PC-9 (cell line): ENCODE results near the gene NUP85. TPM values are rescaled to one million over a fixed set of nuclear protein-coding genes. Genes with fewer than 3 reads are reported as not detected.
A peak's percentile ranks its signal among the peaks of the same experiment; 100 is the strongest.

Source experiments
- BruUV-seq: library from RNA; stranded (reverse); fragments of 400-500 nt; replicated peaks from 2 replicates; lab custom pipeline; 2021; lab: Mats Ljungman, UMichigan
- CTCF ChIA-PET: fragments of 300-600 bp; sonication (Branson Sonifier 250); formaldehyde crosslinking; loops from one replicate; lab custom pipeline; 2022; ENCODE audit warnings: antibody characterized with exemption; lab: Charles Lee
- POLR2A ChIA-PET: fragments of 300-600 bp; sonication (Branson Sonifier 250); formaldehyde crosslinking; loops from one replicate; lab custom pipeline; 2022; ENCODE audit warnings: antibody characterized with exemption; ENCODE audit not compliant: unreplicated experiment; lab: Charles Lee
- DNase-seq, 2 experiments: peaks; one replicate each; pipeline versions ENCODE4 v3.0.0 to v3.0.0-alpha.2; 2015 to 2022; ENCODE audit warnings: mixed read lengths in 1 of 2
- H2AFZ ChIP-seq: fragments of 200-600 bp; sonication (generic); 2 replicates; pipeline ENCODE4 v1.8.1; 2017; ENCODE audit warnings: antibody characterized with exemption
- H3F3A ChIP-seq: fragments of 200-600 bp; sonication (generic); 2 replicates; pipeline ENCODE4 v1.8.1; 2017; ENCODE audit warnings: antibody characterized with exemption, mild to moderate bottlenecking, low read depth; ENCODE audit not compliant: insufficient read depth
- H3K27ac ChIP-seq: fragments of 200-600 bp; sonication (generic); 2 replicates; pipeline ENCODE4 v1.6.1; 2016; ENCODE audit warnings: mixed run types
- H3K27me3 ChIP-seq: fragments of 200-600 bp; sonication (generic); 2 replicates; pipeline ENCODE4 v1.6.1; 2016; ENCODE audit warnings: low read depth, mixed run types; ENCODE audit not compliant: insufficient read depth
- H3K36me3 ChIP-seq: fragments of 200-600 bp; sonication (generic); 2 replicates; pipeline ENCODE4 v1.6.1; 2016; ENCODE audit warnings: low read depth, mixed run types
- H3K4me1 ChIP-seq: fragments of 200-600 bp; sonication (generic); replicated peaks from 2 replicates; pipeline ENCODE4 v1.6.1; 2016; ENCODE audit warnings: mixed run types; ENCODE audit not compliant: insufficient read depth
- H3K4me2 ChIP-seq: fragments of 200-600 bp; sonication (generic); 2 replicates; pipeline ENCODE4 v1.6.1; 2017; ENCODE audit warnings: mixed run types
- H3K4me3 ChIP-seq: fragments of 200-600 bp; sonication (generic); 2 replicates; pipeline ENCODE4 v1.6.1; 2016; ENCODE audit warnings: mixed run types
- H3K79me2 ChIP-seq: fragments of 200-600 bp; sonication (generic); 2 replicates; pipeline ENCODE4 v1.6.1; 2017; ENCODE audit warnings: low read depth, mixed run types
- H3K9me2 ChIP-seq: fragments of 200-600 bp; sonication (generic); 2 replicates; pipeline ENCODE4 v1.8.1; 2017; ENCODE audit warnings: mild to moderate bottlenecking; ENCODE audit not compliant: insufficient read depth
- H3K9me3 ChIP-seq: fragments of 200-600 bp; sonication (generic); 2 replicates; pipeline ENCODE4 v1.8.1; 2016; ENCODE audit warnings: low read depth; ENCODE audit not compliant: insufficient read depth
- H4K20me1 ChIP-seq: fragments of 200-600 bp; sonication (generic); 2 replicates; pipeline ENCODE4 v1.8.1; 2017; ENCODE audit not compliant: insufficient read depth
- CTCF ChIP-seq: fragments of 200-600 bp; sonication (generic); conservative IDR thresholded peaks from 2 replicates; pipeline ENCODE4 v1.6.1; 2017; ENCODE audit warnings: mixed run types, antibody characterized with exemption, mild to moderate bottlenecking, moderate library complexity
- EZH2 ChIP-seq: fragments of 200-600 bp; sonication (generic); IDR thresholded peaks from 2 replicates; pipeline ENCODE4 v1.8.0; 2017; ENCODE audit warnings: antibody characterized with exemption, low read depth
- intact Hi-C: fragments of 100-400 bp; cut with micrococcal nuclease; formaldehyde crosslinking; loops from one replicate; pipeline ENCODE4 v1.10.0; 2022; ENCODE audit not compliant: unreplicated experiment
- total RNA-seq: library from RNA; stranded (reverse); gene quantifications from 2 replicates; pipeline ENCODE4 v1.2.3, GENCODE V29; 2021

Gene NUP85
- total RNA-seq, 1 experiment from 2014 or later = 73.1 TPM

- no peaks in the 10 kb centered on the region for H3K9me2 ChIP-seq
- 0 out of 2 replicates have a peak, but pooled peaks cover 3% of the 10 kb centered on the region for H4K20me1 ChIP-seq
- BruUV-seq = no TSS peak
- H3K27ac ChIP-seq = no peak overlapping the region
- H3K36me3 ChIP-seq = 0 out of 2 replicates have a peak, but pooled peaks cover 25% of the 10 kb centered on the region
- TF ChIP-seq CTCF (no peak), EZH2 (no peak)
- H3K4me2 ChIP-seq = no peak overlapping the region
- POLR2A ChIA-PET = no interaction called here
- H3K9me3 ChIP-seq = no peaks in the 10 kb centered on the region
- no peaks in the 10 kb centered on the region for H3K79me2 ChIP-seq
- CTCF ChIA-PET = interaction anchor here (0.6 kb wide), 1 partner anchor 1017 kb away, joined by 3 read pairs; no protein-coding TSS in a partner anchor
- no peaks in the 10 kb centered on the region for H3K27me3 ChIP-seq
- no peak overlapping the region for H3K4me3 ChIP-seq
- DNase-seq = no peak
- H3F3A ChIP-seq = peaks cover 41% of the 10 kb centered on the region; the same call in 1 of the 2 replicates
- no peak overlapping the region for H2AFZ ChIP-seq
- H3K4me1 ChIP-seq = no peaks in the 10 kb centered on the region
- intact Hi-C loops = no loop called here
Measured at GRCh38 chr17:75237100-75238014, 31.9 kb downstream of the NUP85 start.

GRCh38 chr17:75238020-75238580 lies 32.6 kb downstream of the NUP85 start:
- Histone ChIP-seq H2AFZ (no peak overlapping the region), H3K4me1 (no peaks in the 10 kb centered on the region), H3K9me3 (no peaks in the 10 kb centered on the region), H3K4me2 (no peak overlapping the region), H3K9me2 (no peaks in the 10 kb centered on the region), H3K27ac (no peak overlapping the region), H3F3A (peaks cover 41% of the 10 kb centered on the region; the same call in 1 of the 2 replicates), H4K20me1 (0 out of 2 replicates have a peak, but pooled peaks cover 3% of the 10 kb centered on the region), H3K79me2 (no peaks in the 10 kb centered on the region), H3K36me3 (0 out of 2 replicates have a peak, but pooled peaks cover 18% of the 10 kb centered on the region), H3K27me3 (no peaks in the 10 kb centered on the region), H3K4me3 (no peak overlapping the region)
- intact Hi-C loops = no loop called here
- BruUV-seq = no TSS peak
- ChIA-PET CTCF (no interaction called here), POLR2A (no interaction called here)
- TF ChIP-seq CTCF (no peak), EZH2 (no peak)
- DNase-seq = no peak

GRCh38 chr17:75238684-75239191 lies 33.3 kb downstream of the NUP85 start:
- TF ChIP-seq EZH2 (no peak), CTCF (peak; percentile 87)
- Histone ChIP-seq H3K79me2 (no peaks in the 10 kb centered on the region), H3K9me2 (no peaks in the 10 kb centered on the region), H3K27me3 (no peaks in the 10 kb centered on the region), H3K36me3 (0 out of 2 replicates have a peak, but pooled peaks cover 17% of the 10 kb centered on the region), H2AFZ (no peak overlapping the region), H3K27ac (no peak overlapping the region), H3F3A (peaks cover 41% of the 10 kb centered on the region; the same call in 1 of the 2 replicates), H3K4me2 (no peak overlapping the region), H4K20me1 (0 out of 2 replicates have a peak, but pooled peaks cover 3% of the 10 kb centered on the region), H3K9me3 (no peaks in the 10 kb centered on the region), H3K4me3 (no peak overlapping the region), H3K4me1 (no peaks in the 10 kb centered on the region)
- intact Hi-C loops = no loop called here
- no TSS peak for BruUV-seq
- CTCF ChIA-PET = no interaction called here
- POLR2A ChIA-PET = no interaction called here
- peak; percentile 48 to 59 for DNase-seq
